H1 (cell line): ENCODE measurements around the gene PNMA8B. TPM values are rescaled to one million over a fixed set of nuclear protein-coding genes. Genes with fewer than 3 reads are reported as not detected.

ENCODE experiments used
- ASH2L ChIP-seq: fragments of 200-600, 300-600 bp; sonication (generic); IDR thresholded peaks from one replicate; pipeline ENCODE4 v1.7.1; 2017; ENCODE audit warnings: low read length
- KDM1A ChIP-seq: fragments of 200-600, 300-600 bp; sonication (generic); IDR thresholded peaks from 2 replicates; pipeline ENCODE4 v1.7.1; 2016; ENCODE audit warnings: mild to moderate bottlenecking, low read length, borderline replicate concordance
- TBP ChIP-seq: IDR thresholded peaks from 2 replicates; pipeline ENCODE4 v1.6.1; 2011; ENCODE audit warnings: low read depth, low read length, improper control_type of control experiment
- polyA plus RNA-seq, 7 experiments: library from polyadenylated mRNA; depleted of rRNA in 3 of 7; stranded (reverse) in 5 of 7; unstranded in 2 of 7; fragments of >200 nt in 5 of 7; fragments of 200-250 nt in 2 of 7; gene quantifications; 1 replicate in 5 of 7; 2 replicates in 1 of 7; 4 replicates in 1 of 7; pipeline versions ENCODE4 v1.2.1 to v1.2.3, GENCODE V29; 2011 to 2013; ENCODE audit warnings: missing spikeins in 2 of 7, mixed read lengths in 2 of 7
- total RNA-seq: library from RNA; stranded (reverse); fragmentation: NEBNext Ultra II Directional; extraction: Animal tissue kit (Norgen Biotek cat#: 25700); gene quantifications from 2 replicates; pipeline ENCODE4 v1.2.1, GENCODE V29; 2021

Gene PNMA8B
- total and polyA plus RNA-seq, 2 of the 8 experiments (the other 6 are each of a cell fraction or from before 2014, with no cell fraction given) = 0.48 to 1.4 TPM

GRCh38 chr19:46447006-46447405 is 48.7 kb downstream of the PNMA8B start (continued):
- TF ChIP-seq KDM1A = no peak
- TF ChIP-seq TBP = no peak
- no peak for TF ChIP-seq ASH2L
- TF ChIP-seq, all 59 proteins: peak for 0
